Activated T-cell treated with anti-CD3 and anti-CD28 coated beads, Interleukin-2, amount 50 U/mL, for 4 hours (primary cell): ENCODE results near the gene SLC22A12. TPM values are rescaled to one million over a fixed set of nuclear protein-coding genes. Genes with fewer than 3 reads are reported as not detected.
A peak's percentile ranks its signal among the peaks of the same experiment; 100 is the strongest.

Experiments
- ATAC-seq, 2 donors: fragments of 200-7000 bp; cut with Tn5 transposase; one replicate each; pipeline ENCODE4 v1.10.0; 2021
- DNase-seq: peaks from one replicate; pipeline ENCODE4 v3.0.0-alpha.2; 2020
- H3K27me3 Mint-ChIP-seq: one replicate; pipeline ENCODE4 v1.8.0; 2021; ENCODE audit warnings: low read depth, mixed read lengths
- H3K36me3 Mint-ChIP-seq: one replicate; pipeline ENCODE4 v1.8.0; 2022; ENCODE audit warnings: mixed read lengths; ENCODE audit not compliant: insufficient read depth
- H3K4me1 Mint-ChIP-seq: one replicate; pipeline ENCODE4 v1.8.0; 2021; ENCODE audit warnings: low read depth, mixed read lengths
- H3K4me3 Mint-ChIP-seq: one replicate; pipeline ENCODE4 v1.8.0; 2021; ENCODE audit warnings: mild to moderate bottlenecking, moderate library complexity, mixed read lengths
- H3K9me3 Mint-ChIP-seq: one replicate; pipeline ENCODE4 v1.8.0; 2021; ENCODE audit warnings: mixed read lengths
- total RNA-seq, 3 donors: library from RNA; stranded (reverse); gene quantifications; one replicate each; pipeline ENCODE4 v1.2.1, GENCODE V29; 2021

SLC22A12 gene
- total RNA-seq, 3 donors from 2014 or later: not detected

DNA sequence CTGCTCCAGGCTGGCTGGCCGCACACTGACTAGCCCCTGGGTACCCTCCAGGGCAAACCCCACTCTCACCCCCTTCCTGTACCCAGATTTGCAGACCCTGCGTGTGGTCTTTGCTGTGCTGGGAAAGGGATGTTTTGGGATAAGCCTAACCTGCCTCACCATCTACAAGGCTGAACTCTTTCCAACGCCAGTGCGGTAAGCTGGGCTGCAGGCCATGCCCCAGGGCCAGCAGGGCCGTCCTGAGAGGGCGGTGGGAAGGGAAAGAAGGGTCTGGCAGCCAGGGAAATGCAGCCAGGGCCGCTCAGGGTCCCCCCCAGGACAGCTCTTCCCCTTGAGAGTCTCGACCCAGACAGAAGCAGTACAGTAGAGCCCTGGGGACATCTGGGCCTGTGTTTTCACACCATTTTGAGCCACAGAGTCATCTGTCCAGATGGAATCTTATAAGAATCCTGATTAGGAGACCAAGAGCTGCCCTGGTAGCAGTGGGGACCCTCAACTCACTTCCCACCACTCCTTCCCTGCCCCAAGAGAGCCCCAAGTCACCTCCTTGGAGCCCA lies 22.4 kb upstream of the SLC22A12 start:
- Mint-ChIP-seq H3K4me3 (no peak overlapping the region), H3K9me3 (no peaks in the 10 kb centered on the region), H3K4me1 (peaks cover 8% of the 10 kb centered on the region), H3K27me3 (peaks cover 9% of the 10 kb centered on the region), H3K36me3 (no peaks in the 10 kb centered on the region)
- DNase-seq (no peak), ATAC-seq (no peak)

DNA sequence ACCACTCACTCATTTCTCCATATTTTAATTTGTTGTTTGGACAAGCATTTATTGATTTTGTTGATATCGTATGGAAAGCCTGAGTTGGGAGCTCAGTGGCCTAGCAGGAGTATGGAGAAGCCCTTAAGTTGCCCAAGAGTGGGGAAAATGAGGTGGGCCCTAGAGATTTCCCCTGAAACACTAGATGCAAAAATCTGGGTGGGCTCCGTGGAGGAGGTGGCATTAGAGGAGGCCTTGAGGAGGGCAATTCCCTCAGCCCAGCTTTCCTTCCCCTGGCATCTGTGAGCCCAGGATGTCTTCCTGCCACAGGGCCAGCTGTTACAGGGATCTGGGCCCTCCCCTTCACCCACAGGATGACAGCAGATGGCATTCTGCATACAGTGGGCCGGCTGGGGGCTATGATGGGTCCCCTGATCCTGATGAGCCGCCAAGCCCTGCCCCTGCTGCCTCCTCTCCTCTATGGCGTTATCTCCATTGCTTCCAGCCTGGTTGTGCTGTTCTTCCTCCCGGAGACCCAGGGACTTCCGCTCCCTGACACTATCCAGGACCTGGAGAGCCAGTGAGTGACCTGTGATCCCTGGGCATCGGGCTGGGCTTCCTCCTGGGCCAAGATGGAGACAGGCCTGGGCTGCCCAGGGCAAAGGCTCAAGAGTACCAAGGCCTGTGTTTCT lies 21.6 kb upstream of the SLC22A12 start:
- Mint-ChIP-seq H3K9me3 (no peaks in the 10 kb centered on the region), H3K4me3 (no peak overlapping the region), H3K27me3 (peaks cover 9% of the 10 kb centered on the region), H3K4me1 (peaks cover 8% of the 10 kb centered on the region), H3K36me3 (no peaks in the 10 kb centered on the region)
- no peak for ATAC-seq
- DNase-seq: no peak

DNA sequence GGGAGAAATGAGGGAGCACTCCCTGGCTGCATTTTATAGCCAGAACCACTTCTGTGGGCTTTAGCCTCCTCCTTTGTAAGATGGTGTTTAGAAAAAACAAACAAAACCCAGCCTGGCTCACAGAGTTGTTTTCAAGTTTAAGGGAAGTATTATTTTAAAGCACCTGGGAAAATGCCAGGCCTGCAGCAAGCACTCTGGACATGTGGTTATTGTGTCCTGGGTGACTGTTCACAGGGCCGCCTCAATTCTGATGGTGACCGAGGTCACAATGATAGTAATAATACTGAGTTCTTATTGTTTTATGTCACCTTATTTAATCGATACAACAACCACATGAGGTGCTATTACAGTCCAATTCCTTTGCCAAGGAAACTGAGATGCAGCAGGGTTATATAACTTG lies 20.7 kb upstream of the SLC22A12 start:
- Mint-ChIP-seq H3K9me3 (no peaks in the 10 kb centered on the region), H3K4me3 (no peak overlapping the region), H3K4me1 (peaks cover 8% of the 10 kb centered on the region), H3K36me3 (no peaks in the 10 kb centered on the region), H3K27me3 (peaks cover 10% of the 10 kb centered on the region)
- no peak for ATAC-seq
- DNase-seq: no peak

DNA sequence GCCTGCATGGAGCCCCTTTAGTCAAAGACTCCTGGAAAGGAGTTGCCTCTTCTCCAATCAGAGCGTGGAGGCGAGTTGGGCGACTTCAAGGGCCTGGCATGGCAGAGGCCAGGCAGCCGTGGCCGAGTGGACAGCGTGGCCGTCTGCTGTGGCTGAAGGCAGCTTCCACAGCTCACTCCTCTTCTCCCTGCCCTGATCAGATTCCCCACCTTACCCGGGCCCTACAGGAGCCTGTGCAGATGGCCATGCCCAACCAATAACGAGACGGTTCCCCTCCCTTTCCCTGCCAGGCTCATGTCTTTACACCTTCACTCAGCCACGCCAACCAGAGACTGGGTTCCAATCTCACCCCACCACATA lies 20.0 kb upstream of the SLC22A12 start:
- H3K4me1 Mint-ChIP-seq: peaks cover 4% of the 10 kb centered on the region
- H3K9me3 Mint-ChIP-seq: no peaks in the 10 kb centered on the region
- DNase-seq: no peak
- H3K27me3 Mint-ChIP-seq: peaks cover 10% of the 10 kb centered on the region
- no peaks in the 10 kb centered on the region for H3K36me3 Mint-ChIP-seq
- ATAC-seq: no peak
- no peak overlapping the region for H3K4me3 Mint-ChIP-seq

DNA sequence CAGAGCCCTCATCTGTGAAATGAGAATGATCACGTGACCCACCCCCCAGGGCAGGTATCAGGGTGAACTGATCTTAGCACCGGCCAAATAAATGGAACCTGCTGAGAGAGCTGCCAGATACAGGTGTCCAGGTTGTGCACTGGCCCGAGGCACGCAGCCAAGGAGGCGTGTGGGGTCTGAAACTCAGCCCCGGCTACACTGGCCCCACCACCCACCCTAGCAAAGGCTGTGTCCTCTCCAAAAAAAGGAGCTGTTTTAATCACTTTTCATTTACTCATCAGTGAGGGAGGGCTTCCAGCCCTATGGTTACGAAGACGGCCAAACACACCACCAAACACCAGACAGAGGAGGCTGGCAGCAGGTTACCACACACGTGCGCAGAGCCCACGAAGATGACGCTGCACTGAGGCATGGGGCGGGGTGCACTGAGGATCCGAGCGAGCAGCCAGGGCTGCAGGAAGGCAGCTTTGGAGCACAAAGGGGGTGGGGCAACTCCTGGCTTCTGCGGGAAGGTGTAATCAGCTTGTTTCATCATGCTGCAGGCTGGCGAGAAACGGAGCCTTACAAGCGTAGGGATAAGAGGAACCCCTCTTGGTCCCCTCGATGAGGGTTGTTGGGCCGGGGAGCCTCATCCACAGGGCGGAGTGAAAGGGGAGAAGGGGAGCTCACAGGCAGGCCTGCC lies 19.5 kb upstream of the SLC22A12 start:
- H3K4me3 Mint-ChIP-seq: no peak overlapping the region
- ATAC-seq (no peak), DNase-seq (no peak)
- H3K4me1 Mint-ChIP-seq: peaks cover 2% of the 10 kb centered on the region
- no peaks in the 10 kb centered on the region for H3K9me3 Mint-ChIP-seq
- no peaks in the 10 kb centered on the region for H3K36me3 Mint-ChIP-seq
- peaks cover 9% of the 10 kb centered on the region for H3K27me3 Mint-ChIP-seq

DNA sequence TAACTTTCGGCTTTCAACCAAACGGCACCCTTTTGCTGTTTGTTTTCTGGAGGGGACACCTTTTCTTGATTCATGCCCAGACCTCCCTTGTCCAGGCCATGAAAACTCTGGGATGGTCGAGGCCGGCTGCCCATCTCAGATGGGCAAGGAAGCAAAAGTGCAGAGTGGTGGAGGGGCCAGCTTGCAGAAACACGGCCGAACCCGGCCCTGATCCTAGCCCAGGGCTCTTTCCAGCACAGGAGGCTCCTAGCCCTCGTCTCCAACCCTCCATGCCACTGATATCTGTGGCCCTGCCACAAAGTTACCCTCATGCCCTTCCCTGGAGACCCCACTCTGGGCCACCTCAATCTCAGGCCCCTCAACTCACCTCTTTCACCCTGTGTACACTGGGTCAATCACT lies 18.9 kb upstream of the SLC22A12 start:
- H3K27me3 Mint-ChIP-seq: peaks cover 8% of the 10 kb centered on the region
- no peaks in the 10 kb centered on the region for H3K36me3 Mint-ChIP-seq
- ATAC-seq: no peak
- H3K4me3 Mint-ChIP-seq: no peak overlapping the region
- no peak for DNase-seq
- no peaks in the 10 kb centered on the region for H3K4me1 Mint-ChIP-seq
- no peaks in the 10 kb centered on the region for H3K9me3 Mint-ChIP-seq

DNA sequence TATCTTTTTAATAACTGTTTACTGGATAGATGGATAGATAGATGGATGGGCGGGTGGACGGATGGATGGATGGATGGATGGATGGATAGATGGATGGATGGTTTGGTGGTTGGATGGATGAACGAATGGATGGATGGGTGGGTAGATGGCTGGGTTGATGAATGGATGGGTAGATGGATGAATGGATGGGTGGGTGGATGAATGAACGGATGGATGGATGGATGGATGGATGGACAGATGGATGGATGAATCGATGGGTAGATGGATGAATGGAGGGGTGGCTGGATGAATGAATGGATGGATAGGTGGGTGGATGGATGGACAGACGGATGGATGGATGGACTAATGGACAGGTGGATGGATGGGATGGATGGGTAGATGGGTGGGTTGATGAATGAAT lies 13.8 kb upstream of the SLC22A12 start:
- H3K27me3 Mint-ChIP-seq: peaks cover 4% of the 10 kb centered on the region
- H3K36me3 Mint-ChIP-seq: no peaks in the 10 kb centered on the region
- no peaks in the 10 kb centered on the region for H3K9me3 Mint-ChIP-seq
- no peak overlapping the region for H3K4me3 Mint-ChIP-seq
- ATAC-seq (no peak), DNase-seq (no peak)
- H3K4me1 Mint-ChIP-seq: no peaks in the 10 kb centered on the region

GRCh38 chr11:64580412-64580811 lies 10.6 kb upstream of the SLC22A12 start:
- DNase-seq: peak; percentile 0
- Mint-ChIP-seq H3K9me3 (no peaks in the 10 kb centered on the region), H3K4me3 (no peak overlapping the region), H3K36me3 (no peaks in the 10 kb centered on the region), H3K27me3 (peaks cover 4% of the 10 kb centered on the region), H3K4me1 (no peaks in the 10 kb centered on the region)
- ATAC-seq: no peak

DNA sequence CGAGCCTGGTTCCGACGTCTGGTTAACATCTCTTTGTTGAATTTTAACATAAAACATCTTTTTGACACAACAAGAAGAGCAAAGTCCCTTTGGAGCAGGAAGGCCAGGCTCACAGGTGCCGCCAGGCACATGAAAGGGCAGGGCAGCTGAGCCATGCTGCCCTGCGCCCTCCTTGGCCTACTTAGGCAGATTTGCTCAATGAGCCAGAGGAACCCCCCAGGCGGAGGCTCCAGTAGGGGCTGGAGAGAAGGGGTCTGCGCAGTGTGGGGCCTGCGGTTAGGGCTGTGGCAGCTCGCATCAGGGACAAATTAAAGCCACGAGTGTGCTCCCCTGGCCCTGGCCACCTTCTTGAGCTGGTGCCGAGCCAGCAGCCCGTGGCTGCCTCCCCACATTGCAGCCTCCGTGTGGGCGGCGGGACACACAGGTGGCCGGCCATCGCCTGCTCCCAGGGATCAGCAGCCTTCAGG lies 9.9 kb upstream of the SLC22A12 start:
- no peak overlapping the region for H3K4me3 Mint-ChIP-seq
- peaks cover 4% of the 10 kb centered on the region for H3K27me3 Mint-ChIP-seq
- no peak for ATAC-seq
- no peak for DNase-seq
- no peaks in the 10 kb centered on the region for H3K9me3 Mint-ChIP-seq
- H3K36me3 Mint-ChIP-seq: no peaks in the 10 kb centered on the region
- no peaks in the 10 kb centered on the region for H3K4me1 Mint-ChIP-seq

DNA sequence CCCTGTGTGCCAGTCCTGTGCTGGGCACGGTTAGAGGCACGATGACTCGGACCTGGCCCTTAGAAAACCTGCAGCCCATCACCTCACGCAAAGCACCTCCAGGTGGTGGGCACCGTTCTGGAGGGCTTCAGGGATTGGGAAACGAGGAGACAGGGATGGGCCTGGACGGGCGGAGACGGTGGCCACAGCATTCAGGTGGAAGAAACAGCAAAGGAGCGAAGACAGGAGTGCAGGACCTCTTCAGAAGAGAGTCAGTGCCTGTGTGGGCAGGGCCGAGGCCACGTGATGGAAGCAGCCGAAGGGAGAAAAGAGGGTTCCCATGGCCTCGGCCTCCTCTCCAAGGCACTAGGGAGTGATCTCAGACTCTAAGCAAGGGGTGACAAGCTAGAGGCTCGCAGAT lies 8.1 kb upstream of the SLC22A12 start:
- Mint-ChIP-seq H3K36me3 (no peaks in the 10 kb centered on the region), H3K9me3 (no peaks in the 10 kb centered on the region), H3K27me3 (peaks cover 4% of the 10 kb centered on the region), H3K4me1 (no peaks in the 10 kb centered on the region), H3K4me3 (no peak overlapping the region)
- DNase-seq: peak; percentile 1
- no peak for ATAC-seq

DNA sequence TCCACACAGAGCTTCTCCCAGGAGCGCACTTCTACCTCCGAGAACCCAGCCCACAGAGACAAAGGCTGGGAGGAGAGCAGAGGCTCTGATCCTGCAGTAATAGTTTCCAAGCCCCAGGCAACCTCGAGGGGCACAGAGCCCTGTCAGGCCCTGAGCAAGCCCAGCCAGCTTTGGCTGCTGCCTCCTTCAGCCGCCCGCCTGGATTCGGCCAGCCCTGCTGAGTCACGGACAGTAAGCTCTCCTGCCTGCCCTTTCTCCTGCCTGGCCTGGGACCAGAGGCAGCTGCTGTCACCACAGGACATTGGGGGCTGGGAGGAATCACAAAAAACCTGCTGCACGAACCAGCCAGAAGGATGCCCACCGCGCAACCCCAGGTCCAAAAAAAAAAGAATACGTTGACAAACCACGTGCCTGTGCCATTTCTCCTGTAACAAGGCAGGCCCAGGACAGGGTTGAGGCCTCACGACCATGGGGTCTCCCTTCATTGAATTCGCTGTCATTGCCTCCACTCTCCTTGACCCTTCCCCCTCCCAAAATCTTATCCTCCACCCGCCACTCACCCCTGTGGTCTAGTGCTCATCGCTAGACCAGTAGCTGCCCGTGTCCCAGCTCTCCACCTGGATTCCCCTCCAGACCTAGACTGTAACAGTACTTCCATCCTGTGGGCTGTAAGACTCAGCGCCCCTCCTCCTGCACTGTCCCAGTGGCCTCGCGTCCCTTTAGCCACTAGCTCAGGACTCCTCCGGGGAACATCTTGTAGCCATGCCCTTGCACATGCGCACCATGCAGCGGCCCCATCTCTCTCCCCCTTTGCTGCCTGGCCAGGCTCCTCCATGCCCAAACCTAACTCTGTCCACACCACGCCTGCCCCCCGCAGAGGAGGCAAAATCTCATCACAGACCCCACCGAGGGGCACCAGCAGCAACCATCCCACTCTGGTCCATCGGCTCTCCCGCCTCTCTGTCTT lies 7.4 kb upstream of the SLC22A12 start:
- peaks cover 8% of the 10 kb centered on the region for H3K27me3 Mint-ChIP-seq
- H3K4me3 Mint-ChIP-seq: no peak overlapping the region
- H3K9me3 Mint-ChIP-seq: peaks cover 7% of the 10 kb centered on the region
- H3K4me1 Mint-ChIP-seq: no peaks in the 10 kb centered on the region
- DNase-seq: peak; percentile 0
- ATAC-seq: no peak
- H3K36me3 Mint-ChIP-seq: no peaks in the 10 kb centered on the region

DNA sequence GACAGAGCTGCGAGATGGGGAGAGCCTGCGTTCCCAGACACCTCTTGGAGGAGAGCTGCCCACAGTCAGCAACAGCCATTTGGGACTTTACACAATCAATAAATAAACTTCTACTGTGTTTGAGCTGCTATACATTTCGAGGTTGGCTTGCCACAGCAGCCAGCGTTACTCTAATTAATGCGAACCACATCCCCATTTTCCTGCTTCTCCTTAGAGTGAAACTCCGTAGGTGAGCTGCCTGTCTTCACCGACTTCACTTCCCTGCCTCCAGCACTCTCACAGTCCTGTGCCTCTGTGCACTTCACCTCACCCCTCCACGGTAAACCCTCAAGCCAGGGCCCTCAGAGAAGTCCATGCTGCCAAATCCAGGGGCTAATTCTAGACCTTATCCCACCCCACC lies 5.9 kb upstream of the SLC22A12 start:
- ATAC-seq: no peak

GRCh38 chr11:64586366-64586765 lies 4.7 kb upstream of the SLC22A12 start:
- DNase-seq (no peak), ATAC-seq (no peak)
- Mint-ChIP-seq H3K9me3 (peaks cover 8% of the 10 kb centered on the region), H3K4me1 (no peaks in the 10 kb centered on the region), H3K4me3 (no peak overlapping the region), H3K27me3 (peaks cover 6% of the 10 kb centered on the region), H3K36me3 (no peaks in the 10 kb centered on the region)

More for the DNA sequence above, 5.9 kb upstream of the SLC22A12 start:
- Mint-ChIP-seq H3K4me3 (no peak overlapping the region), H3K4me1 (no peaks in the 10 kb centered on the region), H3K9me3 (peaks cover 8% of the 10 kb centered on the region), H3K27me3 (peaks cover 6% of the 10 kb centered on the region), H3K36me3 (no peaks in the 10 kb centered on the region)
- DNase-seq: no peak

GRCh38 chr11:64588701-64589100 lies 2.3 kb upstream of the SLC22A12 start:
- no peaks in the 10 kb centered on the region for H3K36me3 Mint-ChIP-seq
- peaks cover 8% of the 10 kb centered on the region for H3K9me3 Mint-ChIP-seq
- H3K4me3 Mint-ChIP-seq: no peak overlapping the region
- no peak for DNase-seq
- peaks cover 6% of the 10 kb centered on the region for H3K27me3 Mint-ChIP-seq
- ATAC-seq: no peak
- H3K4me1 Mint-ChIP-seq: no peaks in the 10 kb centered on the region
